ENCODE results near the gene TM9SF3.
"Not testable (repeated sequence)": the region's sequence is repeated elsewhere in the genome, so short reads cannot be mapped to it uniquely, and the experiment has no call there.

Gene TM9SF3

DNA sequence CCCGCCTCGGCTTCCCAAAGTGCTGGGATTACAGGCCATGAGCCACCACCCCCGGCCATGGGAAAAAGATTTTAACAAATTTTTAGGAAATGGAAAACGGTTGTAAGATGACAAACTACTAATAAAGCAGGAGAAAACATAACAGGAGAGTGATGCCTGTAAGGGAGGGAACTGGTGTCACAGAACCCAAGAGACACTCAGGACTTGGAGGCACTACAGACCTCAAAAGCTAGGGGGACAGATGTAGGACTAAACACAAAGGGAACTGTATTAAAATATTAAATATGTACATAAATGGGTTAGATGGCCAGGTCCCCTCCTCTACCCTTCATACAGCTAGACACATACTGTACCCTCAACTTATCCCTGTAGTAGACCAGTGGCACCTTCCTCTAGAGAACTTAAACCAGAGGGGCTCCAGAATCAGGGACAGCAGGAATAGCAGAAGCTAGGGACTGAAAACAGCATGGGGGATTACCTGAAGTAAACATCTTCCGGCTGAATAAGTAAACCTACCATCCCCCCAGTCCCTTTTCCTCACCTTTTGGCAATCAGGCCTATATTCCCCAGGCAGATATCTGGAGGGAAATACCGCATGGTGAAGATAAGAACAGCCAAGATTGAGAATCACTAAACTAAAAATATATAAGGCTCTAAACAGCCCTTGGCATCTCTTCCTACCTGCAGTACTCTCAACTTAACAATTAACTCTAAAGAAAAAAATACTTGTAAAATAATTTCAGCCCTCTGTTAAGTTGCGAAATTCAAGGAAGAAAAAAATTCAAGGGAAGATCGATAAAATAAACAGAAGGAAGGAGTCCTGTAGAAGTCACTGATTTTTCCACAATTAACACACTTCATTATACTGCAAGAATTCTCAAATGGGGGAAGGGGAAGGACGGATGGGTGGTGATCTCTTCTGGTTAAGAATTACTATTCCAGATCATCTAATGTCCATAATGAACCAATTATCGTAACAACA is 15.5 kb downstream of the TM9SF3 start:
- DNase-seq (ENCODE audit: extremely low read depth in 1 of 2, low read depth in 1 of 2) = no peak

DNA sequence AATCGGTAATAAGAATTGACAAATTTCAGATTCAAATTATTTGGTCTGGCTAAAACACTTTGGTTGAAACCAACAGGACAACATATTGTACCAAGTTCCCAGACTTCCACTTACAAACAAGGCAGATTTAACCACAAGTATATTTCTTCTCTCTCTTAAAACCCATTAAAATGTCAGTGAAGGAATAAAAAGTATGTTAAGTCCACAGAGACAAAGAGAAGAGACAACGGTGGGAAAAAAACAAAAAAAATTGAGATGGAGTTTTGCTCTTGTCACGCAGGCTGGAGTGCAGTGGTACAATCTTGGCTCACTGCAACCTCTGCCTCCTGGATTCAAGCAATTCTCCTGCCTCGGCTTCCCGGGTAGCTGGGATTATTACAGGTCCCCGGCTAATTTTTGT is 16.3 kb downstream of the TM9SF3 start:
- DNase-seq (ENCODE audit: extremely low read depth in 1 of 2, low read depth in 1 of 2) = no peak

DNA sequence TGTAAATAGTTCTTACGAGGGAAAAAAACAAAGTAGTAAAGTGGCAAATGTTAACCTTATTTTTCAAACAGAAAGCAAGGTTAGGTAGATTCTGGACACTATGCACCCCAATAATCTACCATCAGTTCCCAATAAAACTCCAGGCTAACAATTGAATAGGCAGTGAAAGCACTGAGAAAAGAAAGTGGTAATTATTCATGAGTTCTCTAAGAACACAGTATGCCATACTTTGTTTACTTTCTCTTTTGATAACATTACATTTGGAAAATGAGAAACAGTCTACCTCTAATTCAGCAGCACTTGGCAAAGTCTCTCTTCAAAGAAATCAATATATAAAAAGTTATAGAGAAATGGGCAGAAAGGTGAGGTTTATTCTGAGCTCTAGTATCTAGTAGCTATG is 18.4 kb downstream of the TM9SF3 start:
- DNase-seq (ENCODE audit: extremely low read depth in 1 of 2, low read depth in 1 of 2) = no peak

DNA sequence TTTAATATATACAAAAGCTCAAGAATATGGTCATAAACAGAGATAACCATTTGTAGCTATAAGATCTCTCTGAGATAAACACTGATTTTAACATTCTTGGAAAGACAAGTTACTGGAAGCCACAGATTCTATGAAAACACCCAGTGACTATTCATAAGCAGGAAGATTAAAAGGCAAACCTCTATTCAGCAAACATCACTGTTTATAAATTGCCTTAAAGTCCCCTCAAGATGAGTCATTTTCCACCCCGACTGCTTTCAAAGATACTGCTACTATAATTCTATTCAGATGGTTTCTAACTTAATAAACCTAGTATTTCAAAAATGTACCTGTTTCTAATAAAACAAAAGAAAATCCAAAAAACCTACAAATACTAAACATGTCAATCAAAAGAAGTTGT is 21.0 kb downstream of the TM9SF3 start:
- no peak for DNase-seq (ENCODE audit: extremely low read depth in 1 of 2, low read depth in 1 of 2)

DNA sequence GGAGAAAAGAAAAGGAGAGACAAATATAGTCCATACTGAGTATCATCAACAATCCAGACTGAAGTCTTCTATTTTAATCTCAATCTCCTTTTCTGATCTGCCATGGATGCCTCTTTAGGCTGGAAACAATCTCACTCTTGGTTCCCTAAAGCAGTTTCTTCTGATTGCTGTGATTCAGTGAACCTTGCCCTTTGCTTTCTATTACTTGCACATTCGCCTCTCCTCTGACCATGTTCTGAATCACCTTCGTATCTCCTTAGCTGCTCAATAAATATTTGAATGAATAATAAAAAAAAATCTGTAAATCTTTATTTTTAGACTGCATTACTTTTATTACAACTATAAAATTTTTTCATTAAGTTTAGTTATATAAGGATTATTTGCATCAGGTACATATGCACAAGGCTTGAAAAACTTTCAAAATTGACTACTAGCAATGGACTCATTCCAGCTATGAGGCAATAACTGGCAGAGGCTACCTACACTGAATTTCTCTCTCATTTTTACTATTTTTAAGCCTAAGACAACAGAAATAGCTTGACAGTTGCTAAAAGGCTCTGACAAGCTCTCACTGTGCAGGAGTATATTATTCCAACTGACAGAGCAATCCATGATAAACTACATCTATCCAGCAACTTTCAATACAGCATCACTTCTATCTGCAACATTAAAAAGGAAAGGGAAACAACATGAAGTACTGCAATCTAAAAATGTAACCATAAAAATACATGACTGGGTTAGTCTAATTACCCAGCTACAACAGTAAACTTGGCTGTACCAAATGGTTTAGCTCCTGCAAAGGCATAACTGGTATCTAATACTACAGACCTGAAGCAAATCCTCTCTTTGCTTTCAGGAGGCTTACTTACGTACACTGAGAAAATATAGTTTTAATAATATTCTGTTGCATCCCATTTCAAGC is 25.6 kb downstream of the TM9SF3 start:
- no peak for DNase-seq (ENCODE audit: extremely low read depth in 1 of 2, low read depth in 1 of 2)

DNA sequence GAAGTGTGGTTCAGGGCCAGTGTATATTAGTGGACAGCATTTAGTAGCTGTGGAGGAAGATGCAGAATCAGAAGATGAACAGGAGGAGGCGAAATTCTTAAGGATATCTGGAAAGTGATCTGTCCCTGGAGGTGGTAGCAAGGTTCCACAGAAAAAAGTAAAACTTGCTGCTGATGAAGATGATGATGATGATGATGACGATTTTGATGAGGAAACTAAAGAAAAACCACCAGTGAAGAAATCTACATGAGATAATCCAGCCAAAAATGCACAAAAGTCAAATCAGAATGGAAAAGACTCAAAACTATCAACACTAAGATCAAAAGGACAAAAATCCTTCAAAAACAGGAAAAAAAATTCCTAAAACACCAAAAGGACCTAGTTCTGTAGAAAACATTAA is 26.3 kb downstream of the TM9SF3 start:
- DNase-seq (ENCODE audit: extremely low read depth in 1 of 2, low read depth in 1 of 2) = no peak

DNA sequence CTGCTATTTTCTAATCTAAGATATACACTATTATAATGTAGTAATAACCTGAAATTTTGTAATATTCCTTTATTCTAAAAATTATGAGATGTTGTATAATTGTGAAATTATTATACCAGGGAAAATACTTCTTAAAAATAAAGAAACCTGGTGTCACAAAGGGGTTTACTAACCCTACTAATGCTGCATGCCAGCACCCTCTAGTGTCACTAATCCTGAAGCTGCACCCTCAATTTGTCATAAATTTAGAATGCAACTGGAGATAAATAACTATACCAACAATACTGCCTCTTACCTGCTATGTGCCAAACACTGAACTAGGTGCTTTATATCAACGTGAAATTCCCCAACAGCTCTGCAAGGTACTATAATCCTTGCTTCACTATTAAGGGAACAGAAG is 30.8 kb downstream of the TM9SF3 start:
- DNase-seq (ENCODE audit: extremely low read depth in 1 of 2, low read depth in 1 of 2) = no peak

DNA sequence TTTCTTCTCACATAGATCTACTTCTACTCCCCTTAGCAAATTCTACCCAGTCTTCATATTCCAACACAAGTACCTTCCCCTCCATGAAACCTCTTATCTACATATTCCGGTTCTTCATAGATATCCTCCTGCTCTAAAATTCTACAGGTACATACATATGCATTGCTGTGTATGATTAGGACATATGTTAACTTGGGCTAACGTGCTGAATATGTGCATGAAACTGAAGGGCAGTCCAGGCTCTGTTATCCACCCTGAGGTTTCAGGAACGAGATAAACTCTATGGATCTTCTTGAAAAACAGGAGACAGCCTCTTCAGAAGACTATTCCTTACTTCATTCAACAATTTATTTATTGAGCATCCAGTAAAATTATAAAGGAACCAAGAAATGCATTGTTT is 31.5 kb downstream of the TM9SF3 start:
- DNase-seq (ENCODE audit: extremely low read depth in 1 of 2, low read depth in 1 of 2) = no peak

DNA sequence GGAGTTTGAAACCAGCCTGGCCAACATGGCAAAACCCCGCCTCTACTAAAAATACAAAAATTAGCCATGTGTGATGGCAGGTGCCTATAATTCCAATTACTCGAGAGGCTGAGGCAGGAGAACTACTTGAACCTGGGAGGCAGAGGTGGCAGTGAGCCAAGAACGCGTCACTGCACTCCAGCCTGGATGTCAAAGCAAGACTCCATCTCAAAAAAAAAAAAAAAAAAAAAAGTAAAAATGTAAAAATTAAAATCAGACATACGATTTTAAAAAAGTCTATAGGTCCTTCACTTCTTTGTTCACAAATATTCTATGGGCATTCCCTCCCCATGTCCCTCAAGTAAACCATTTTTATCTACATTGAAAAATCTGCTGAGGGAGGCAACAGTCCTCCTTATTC is 38.2 kb downstream of the TM9SF3 start:
- no peak for DNase-seq (ENCODE audit: extremely low read depth in 1 of 2, low read depth in 1 of 2)

DNA sequence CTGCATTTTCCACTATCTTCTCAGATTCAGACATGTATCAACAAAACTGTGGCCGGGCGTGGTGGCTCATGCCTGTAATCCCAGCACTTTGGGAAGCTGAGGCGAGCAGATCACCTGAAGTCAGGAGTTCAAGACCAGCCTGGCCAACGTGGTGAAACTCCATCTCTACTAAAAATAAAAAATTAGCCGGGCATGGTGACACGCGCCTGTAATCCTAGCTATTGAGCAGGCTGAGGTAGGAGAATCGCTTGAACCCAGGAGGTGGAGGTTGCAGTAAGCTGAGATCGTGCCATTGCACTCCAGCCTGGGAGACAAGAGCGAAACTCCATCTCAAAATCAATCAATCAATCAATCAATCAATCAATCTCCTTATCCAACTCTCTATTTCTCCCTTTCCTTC is 41.3 kb downstream of the TM9SF3 start:
- DNase-seq (ENCODE audit: extremely low read depth in 1 of 2, low read depth in 1 of 2) = not testable (repeated sequence)

DNA sequence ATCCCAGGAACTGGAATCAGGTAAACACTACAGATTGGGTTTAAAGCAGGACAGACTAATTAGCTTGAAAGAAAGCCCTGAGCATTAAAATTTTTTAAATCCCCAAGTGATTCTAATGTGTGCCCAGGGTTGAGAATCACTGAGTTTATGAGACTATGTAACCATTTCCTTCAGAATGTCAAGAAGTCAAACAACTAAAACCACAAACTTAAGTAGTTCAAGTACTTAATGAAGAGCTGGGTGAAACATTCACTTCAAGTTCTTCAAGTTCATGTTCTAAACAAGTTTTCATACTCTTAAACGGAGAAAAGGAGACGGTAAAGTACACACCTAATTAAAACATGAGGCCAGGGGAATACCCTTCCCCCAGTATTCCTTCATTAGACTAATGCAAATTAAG is 44.9 kb downstream of the TM9SF3 start:
- DNase-seq (ENCODE audit: extremely low read depth in 1 of 2, low read depth in 1 of 2) = no peak

DNA sequence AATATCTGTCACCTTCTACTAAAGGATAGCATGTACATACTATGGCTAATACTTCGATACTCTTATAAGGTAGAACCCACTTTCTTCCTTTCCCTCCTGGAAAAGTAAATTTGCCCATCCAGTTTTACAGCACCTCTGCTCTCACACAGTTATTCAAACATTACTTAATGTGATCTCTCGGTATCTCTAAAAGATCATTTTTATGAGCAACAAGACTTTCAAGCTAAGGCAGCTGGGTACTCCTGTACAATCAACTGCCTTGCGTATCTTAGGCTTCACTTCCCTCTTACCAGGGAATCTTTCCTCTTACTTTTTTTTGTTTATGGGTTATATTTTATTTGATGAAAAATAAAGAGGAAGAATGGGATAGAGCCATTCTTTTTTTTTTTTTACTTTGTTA is 46.6 kb downstream of the TM9SF3 start:
- no peak for DNase-seq (ENCODE audit: extremely low read depth in 1 of 2, low read depth in 1 of 2)

DNA sequence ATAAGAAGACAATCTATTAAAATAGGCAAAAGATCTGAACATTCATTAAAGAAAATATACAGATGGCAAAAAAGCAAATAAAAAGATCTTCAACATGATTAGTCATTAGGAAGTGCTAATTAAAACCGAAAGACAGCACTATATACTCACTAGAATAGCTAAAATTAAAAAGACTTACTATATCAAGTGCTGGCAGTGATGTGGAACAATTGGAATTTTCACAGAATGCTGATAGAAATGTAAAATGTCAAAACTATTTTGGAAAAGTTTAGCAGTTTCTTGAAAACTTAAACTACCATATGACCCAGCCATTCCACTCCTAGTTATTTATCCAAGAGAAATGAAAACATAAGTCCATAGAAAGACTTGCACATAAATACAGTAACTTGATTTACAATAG is 48.1 kb downstream of the TM9SF3 start:
- DNase-seq (ENCODE audit: extremely low read depth in 1 of 2, low read depth in 1 of 2) = no peak

DNA sequence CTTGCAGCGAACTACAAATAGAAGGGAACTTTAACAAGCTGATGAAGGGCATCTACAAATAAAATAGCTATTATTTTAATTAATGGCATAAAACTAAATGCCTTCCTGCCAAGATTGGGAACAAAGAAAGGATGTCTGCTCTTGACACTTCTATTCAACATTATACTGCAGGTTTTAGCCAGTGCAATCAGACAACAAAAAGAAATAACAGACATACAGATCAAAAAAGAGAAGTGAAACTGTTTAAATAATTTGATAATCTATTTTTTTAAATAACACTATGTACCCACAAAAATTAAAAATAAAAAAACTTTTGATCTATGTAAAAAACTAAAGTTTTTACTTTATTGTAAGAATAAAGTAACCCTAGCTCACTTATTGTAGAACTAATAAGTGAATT is 50.7 kb downstream of the TM9SF3 start:
- no peak for DNase-seq (ENCODE audit: extremely low read depth in 1 of 2, low read depth in 1 of 2)

DNA sequence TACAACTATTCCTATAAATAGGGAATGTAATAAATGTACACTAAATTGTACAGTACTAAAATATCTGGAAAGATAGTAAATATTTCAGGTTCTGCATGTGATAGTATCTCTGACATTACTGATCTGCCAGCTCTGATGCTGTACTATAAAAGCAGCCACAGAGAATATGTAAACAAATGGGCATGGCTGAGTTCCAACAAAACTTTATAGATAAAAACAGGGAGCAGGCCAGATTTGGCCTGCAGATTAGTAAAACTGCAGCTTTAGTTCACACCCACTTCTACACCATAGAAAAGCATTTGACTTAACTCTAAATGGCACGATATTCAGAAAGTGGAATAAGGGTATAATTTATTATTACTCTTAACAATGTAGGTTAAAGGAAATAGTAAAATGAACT is 54.3 kb downstream of the TM9SF3 start:
- no peak for DNase-seq (ENCODE audit: extremely low read depth in 1 of 2, low read depth in 1 of 2)

DNA sequence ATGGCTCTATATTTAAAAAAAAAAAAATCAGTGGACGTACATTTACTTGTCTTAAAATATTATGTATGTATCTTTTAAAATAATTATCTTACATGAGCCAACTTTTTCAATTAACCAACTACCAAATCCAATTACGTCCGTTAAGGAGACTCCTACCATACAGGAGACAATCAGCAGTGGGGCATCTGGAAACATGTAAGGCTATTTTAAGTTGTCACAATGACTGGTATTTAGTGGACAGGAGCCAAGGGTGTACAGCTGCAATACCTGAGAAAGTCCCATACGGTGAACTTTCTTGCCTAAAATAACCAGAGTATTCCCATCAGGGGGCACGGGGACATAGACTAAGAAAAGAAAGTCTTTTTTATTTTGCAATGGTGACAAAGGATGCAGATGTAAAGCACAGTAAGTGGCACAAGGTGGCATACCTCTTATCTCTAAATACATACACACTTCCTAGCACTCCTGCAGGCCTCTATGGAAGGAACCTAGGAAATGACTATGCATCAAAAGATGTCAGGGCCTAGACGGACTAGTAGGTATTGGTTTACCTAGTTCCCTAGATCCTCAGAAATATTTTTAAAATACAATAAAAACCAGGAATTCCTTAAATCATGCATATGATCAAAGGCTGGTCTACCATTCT is 57.1 kb downstream of the TM9SF3 start:
- no peak for DNase-seq (ENCODE audit: extremely low read depth in 1 of 2, low read depth in 1 of 2)

DNA sequence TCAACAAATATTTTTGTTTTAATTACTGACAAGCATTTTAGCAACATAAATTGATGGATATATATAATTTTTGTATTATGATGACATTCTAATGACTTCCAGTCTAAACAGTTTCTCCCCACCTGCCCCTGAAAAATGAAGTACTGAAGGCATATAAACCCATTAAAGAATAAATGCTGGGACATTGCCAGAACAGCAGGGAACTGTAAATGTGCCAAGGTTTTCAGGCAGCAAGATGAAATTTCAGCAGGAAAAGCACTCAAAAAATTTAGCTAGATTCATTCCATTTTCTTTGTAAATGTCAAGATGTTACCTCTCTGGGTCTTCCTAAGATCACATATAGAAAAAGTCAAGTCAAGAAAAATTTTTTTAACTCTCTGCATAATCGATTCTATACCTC is 62.1 kb downstream of the TM9SF3 start:
- DNase-seq (ENCODE audit: extremely low read depth in 1 of 2, low read depth in 1 of 2) = no peak

DNA sequence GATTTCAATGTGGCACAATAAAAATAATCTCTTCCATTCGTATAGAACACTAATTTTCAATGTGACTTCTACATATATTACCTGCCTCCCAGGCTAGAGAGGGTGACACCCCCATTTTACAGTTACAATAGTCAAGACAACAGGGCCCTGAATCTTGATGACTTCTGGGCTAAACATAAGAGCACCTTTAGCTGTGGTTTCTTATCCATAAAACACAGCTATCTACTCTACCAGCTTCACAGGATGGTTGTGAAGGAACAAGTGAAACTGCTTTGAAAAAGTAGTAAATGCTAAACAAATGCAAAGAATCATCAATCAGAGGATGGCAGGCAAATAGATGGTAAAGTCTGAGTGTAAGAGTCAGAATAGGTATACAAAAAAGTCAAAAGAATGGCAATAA is 69.5 kb downstream of the TM9SF3 start:
- no peak for DNase-seq (ENCODE audit: extremely low read depth in 1 of 2, low read depth in 1 of 2)

DNA sequence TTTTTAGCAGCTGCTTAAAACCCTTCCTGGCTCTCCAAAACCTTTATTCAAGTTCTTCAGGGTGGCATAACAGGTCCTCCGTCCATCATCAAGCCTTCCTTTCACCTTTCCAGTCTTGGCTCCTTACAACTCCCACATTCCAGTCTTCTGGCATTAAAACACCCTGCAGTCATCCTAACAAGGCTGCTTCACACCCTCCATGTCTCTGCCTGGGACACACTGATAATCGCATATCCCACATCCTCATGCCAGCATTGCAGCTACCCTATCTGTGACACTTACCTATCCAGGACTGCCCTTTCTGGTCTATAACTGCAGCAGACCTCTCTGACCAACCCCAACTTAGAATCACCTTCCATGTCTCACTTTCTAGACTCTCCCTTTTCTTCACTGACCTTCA is 70.5 kb downstream of the TM9SF3 start:
- DNase-seq (ENCODE audit: extremely low read depth in 1 of 2, low read depth in 1 of 2) = no peak

DNA sequence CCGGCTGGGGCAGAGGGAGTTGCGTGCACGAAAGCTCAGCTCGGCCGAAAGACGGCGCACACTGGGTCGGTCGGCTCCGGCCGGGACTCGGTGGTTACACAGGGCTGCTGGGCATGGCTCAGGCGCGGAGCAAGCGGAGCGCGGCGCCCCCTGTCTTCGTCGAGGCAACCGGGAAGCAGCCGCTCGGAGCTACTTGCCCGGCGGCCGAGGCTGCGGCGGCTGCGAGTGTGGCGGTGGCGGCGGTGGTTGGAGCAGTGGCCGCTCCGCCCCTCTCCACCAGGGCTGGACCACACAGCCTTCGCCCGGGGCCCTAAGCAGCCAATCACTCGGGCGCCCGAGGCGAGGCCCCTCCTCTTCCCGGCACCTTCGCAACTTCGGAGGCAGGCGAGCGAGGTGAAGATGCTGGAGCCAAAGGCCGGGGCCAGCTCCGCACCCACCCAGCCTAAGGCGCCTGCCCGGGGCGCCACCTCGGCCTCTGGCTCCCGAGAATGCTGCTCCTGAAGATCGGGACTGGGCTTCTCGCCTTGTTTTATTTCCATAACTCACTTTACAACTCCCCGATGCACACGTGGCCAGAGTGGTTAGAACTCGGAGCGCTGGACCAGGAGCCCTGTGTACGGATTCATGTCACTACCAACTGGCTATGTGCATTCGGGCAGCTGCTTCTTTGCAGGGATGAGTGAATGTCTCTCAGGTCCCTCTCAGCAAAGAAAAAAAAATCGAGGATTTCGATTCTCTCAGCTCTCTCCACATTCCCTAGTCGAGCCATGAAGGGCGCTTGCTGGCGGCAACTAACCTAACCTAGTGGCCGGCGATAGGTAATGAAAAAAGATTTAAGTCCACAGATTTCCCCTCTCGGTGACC is 72.9 kb downstream of the TM9SF3 start, which contains the start of gene TLL2:
TLL2 (minus strand) TSS at position 229 of the 864 bp plus-strand sequence. CDS start 241 bp downstream, outside the sequence.
- DNase-seq (ENCODE audit: extremely low read depth in 1 of 2, low read depth in 1 of 2) = no peak
